ENCODE data around the gene MIA2.

Gene MIA2

DNA sequence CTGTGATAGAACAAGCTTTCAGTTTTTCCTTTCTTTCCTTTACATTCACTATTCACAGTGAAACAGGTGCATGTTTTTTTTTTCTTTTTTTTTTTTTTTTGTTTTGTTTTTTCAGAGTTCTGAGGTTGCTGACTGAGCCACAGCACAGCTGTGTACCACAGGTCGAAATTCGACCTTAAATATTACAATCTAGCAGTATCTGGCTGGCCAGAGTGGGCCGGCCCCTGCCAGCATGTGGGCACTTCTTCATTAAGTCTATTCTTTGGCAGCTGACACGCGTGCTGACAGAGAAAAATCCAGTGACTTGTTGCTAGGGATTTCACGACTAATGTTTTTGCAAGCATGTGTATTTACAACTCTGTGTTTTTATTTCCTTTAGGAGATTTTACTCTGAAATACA, 164.7 kb downstream of the MIA2 start:
- FAIRE-seq, result no peak

DNA sequence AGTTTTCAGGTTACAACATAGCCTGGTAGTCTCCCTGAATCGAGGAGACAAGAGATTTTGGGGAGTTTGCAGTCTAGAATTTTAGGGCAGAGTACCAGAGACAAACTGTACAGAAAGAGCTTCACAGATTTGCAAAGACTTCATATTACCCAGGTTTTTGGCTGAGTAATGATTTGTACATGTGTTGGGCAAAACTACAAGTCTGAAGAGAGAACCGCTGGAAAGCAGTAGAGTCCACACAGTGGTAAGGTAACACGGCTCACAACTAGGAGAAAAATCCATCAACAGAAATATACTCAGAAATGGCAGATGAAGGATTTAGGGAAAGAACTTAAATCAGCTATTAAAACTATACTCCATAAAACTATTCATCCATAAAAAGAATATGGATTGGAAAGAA, 172.8 kb downstream of the MIA2 start:
- FAIRE-seq, result no peak

DNA sequence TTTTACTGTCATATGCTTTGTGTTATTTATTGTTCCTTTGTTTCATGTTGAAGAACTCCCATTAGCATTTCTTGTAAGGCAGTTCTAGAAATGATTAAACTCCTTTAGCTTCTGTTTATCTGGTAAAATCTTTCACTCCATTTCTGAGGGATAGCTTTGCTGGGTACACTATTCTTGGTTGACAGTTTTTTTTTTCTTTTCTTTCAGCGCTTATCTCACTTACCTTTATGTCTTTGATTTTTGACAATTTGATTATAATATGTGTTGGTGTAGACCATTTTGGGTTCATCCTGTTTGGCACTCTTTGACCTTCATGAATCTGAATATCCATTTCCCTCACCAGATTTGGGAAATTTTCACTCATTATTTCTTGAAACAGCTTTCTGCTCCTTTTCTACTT, 182.4 kb downstream of the MIA2 start:
- no peak for FAIRE-seq

DNA sequence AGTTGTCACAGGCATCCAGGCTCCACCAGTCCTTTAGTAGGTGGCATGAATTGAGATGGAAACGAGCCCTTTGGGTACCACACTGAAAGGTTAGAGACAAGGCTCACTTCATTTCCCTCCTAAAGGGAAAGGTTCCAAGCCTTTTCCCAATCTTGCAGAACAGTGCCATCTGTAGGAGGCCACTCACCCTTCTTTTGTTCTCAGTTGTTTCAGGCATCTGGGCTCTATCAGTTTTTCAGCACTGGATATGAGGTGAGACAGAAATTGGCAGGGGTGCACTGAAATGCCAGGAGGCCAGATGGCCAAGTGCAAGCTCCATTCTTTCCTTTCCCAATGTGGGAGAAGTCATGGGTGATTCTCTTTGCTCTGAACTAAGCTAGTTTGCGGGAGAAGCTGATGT, 183.3 kb downstream of the MIA2 start:
- FAIRE-seq, result no peak

GRCh38 chr14:39419272-39419671, 185.6 kb downstream of the MIA2 start:
- no peak for FAIRE-seq

DNA sequence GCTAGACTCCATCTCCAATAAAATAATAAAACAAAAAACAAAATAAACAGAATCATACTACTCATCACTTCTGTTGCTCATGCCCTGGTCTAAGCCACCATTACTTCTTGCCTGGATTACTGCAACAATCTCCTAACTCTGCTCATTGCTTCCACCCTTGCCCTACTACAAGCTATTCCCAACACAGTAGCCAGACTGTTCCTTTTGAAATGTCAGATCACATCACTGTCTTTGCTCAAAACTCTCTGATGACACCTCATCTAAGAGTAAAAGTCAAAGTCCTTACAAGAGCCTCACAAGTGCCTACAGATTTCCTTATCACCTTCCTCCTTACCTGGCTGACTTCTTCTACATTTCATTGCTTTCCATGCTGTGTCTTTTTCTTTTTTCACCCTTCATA, 188.5 kb downstream of the MIA2 start:
- FAIRE-seq, result no peak

GRCh38 chr14:39423793-39424192, 190.1 kb downstream of the MIA2 start:
- FAIRE-seq, result no peak

GRCh38 chr14:39425947-39426346, 192.2 kb downstream of the MIA2 start:
- peak; percentile 68 for FAIRE-seq

DNA sequence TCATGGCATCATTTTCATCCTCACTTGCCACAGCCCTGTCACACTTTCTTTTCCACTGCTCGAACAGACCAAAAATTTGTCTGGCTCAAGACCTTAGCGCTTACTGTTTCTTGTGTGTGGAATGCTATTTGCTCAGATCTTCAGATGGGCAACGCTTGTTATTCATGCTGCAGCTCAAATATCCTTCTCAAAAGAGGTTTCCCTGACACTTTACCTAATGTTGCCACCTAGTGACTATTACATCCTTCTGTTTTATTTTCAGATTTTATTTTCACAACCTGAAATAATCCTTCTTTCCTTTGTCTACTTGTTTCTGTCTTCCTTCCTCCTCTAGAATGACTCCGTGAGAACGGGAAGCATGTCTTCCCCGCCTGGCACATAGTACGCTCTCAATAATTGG, 192.9 kb downstream of the MIA2 start:
- peak; percentile 40 for FAIRE-seq

DNA sequence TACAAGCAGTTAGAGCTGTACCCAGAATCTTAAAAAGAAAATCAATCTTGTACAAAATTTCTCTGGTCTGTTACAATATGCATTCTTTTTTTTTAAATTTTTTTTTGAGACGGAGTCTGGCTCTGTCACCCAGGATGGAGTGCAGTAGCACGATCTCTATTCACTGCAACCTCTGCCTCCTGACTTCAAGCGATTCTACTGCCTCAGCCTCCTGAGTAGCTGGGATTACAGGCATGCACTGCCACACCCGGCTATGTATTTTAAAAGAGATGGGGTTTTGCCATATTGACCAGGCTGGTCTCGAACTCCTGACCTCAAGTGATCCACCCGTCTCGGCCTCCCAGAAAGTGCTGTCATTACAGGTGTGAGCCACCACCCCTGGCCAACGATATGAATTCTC, 194.4 kb downstream of the MIA2 start:
- no peak for FAIRE-seq

DNA sequence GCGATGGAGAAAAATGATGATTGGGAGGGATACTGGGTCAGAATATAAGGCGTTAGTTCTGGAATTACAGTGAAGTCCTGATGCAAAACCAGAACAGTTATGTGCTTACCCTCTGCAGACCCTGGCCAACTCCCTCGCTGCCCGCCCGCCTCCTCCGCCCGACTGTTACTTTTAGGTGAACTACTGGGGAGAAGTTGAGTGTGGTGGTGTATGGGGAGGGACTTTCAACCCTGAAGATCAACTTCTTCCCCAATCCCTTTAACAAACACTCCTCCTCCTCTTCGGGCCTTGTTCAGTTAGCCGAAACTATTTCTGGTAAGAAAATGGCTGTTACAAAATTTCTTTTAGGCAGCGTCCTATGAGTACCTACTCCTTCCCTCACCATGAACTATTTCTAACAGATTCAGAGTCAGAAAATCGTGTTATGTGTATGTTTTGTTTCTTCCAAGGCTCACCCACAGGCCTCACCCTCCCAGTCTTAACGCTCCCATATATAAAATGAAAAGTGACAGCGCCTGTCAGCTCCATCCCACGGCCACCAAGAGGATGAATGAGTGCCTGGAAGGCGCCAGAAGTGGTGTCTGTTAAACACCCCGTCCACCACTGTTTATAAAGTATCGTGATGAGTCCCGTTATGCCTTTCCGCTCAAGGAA, 197.2 kb downstream of the MIA2 start:
- FAIRE-seq, result no peak

DNA sequence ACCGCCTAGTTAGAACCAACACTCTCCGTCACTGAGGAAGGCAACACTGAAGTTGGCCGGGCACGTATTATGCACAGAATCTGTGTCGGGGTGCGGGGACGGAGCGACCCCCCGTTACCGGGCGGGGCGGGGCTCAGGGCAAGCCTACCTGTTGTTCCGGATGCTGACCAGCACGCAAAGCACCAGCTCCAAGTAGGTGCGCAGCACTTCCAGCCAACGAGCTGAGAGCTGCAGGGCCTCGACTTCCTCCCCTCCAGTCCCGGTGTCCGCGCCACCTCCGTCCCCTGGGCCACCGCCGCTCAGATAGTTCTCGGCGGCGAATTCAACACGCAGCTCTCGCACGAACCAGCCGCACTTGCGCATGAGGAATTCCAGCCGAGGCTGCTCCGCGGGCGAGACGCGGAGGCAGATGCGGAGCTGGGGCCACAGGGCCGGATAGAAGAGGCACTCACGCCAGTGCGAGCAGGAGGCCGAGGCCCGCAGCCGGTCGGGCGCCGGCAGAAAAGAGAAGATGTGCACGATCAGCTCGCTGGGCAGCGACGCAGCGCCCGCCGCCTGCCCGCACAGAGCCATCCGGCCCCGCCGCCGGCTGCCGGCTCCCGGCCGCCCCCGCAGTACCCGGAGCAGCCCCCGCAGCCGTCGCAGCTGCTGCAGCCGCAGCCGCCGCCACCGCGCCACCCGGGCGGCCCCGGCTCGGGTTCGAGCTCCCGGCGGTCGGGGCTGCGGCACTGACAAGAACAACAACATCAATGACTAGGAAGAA, 197.9 kb downstream of the MIA2 start:
- FAIRE-seq, result no peak

DNA sequence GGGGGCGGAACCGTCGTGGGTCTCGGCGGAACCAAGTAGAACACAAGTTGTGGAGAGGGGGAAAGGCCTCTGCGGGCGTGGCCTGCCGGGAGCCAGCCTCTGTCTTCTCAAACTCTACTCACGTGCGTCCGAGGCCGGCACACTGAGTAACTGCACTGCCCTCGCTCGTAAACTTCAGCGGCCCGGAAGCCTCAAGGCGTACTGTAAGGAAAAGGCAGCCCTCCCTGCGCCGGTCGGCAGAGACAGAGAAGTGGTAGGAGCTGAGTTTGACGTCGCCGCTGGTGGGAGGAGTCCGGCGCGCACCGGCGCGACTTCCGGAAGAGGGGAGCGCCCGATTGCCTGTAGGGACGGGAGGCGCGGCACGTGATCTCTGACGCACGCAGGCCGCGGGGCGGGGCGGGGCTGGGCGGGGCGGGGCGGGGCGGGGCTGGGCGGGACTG, 198.5 kb downstream of the MIA2 start, which contains the start of gene FBXO33:
Gene FBXO33, minus strand, starts transcription at position 255 of the 440 bp plus-strand sequence. CDS start 271 bp downstream, outside the sequence.
- FAIRE-seq, result no peak

DNA sequence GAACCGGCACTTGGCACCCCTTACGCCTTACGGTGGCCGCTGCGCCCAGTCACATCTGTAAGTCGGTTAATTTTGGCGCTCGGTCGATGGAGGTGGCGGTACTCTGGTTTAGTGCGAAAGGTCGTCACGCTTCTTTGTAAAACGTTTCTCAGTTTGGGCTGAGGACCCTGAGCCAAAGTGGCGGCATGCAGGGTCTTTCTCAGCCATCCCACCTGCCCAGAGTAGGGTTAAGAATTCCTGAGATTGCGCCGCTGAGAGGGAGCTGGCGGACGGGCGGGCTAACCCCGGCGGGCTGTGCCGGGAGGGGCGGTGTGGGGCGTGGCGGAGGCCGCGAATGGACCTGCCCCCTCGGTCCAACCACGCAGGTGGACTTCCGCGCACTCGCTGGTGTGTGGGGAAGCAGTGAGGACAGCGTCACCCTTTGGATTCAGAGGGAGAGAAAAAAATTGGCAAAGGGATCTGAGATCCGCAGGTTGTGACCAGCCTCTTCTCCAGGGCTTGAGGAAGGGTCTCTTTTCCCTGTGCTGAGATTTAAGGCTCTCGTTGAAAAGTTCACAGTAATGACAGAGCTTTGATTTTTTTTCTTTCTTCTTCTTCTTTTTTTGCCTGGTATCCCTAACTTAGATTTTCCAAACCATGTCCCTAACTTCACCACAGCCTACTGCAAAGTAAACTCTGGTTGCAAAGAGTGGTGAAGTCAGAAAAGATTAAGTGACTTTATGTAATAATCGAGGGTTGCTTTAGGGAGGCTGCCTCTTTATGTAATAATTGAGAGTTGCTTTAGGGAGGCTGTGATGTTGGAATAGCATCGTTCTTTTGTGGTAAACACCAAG, 199.1 kb downstream of the MIA2 start:
- no peak for FAIRE-seq

DNA sequence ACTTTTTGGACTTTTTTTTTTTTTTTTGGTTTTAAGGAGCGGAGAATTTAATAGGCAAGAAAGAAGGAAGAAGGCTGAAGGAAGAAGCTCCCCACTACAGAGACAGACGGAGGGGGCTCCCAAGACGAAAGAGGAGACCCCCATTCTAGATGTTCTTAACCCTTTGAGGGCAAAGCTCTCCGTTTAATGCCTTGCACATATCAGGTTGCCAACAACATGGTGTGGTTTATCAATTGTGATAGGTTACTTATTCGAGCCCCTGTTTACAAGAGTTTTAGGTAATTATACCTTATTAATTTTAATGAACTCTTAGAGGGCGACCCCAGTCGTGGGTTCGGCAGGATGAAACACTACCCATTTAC, 199.7 kb downstream of the MIA2 start:
- FAIRE-seq, result no peak

- no peak for FAIRE-seq
These were observed 200.7 kb downstream of the MIA2 start for GRCh38 chr14:39434401-39434800.

DNA sequence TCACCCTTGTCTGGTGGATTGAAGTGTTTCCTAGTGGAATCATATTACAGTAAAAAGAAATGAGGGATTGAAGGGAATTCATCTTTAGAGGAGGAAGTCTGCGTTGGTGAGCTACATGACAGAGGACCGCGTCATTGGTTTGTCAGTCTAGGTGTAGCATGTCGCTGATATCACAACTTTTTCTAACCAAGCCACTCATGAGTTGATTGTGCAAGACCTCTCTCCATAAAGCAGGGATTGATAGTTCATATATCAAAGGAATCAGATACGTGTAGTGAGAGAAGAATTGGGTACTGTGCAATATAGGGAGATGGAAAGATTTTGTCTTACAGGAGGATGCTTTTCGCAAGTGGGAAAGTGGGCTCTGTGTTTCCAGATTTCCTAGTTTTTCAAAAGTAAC, 201.5 kb downstream of the MIA2 start:
- no peak for FAIRE-seq

Measured in A204.1 (cell line).